Peyer's patch (tissue), 4 donors: ENCODE results near the gene RSL1D1. TPM values are rescaled to one million over a fixed set of nuclear protein-coding genes. Genes with fewer than 3 reads are reported as not detected.
"Not testable (repeated sequence)": the region's sequence is repeated elsewhere in the genome, so short reads cannot be mapped to it uniquely, and the experiment has no call there.

Source experiments
- DNase-seq, 3 donors: peaks; one replicate each; pipeline ENCODE4 v3.0.0-alpha.2; 2017 to 2019
- H3K27ac ChIP-seq, 4 donors: fragments of 200-600 bp; sonication (generic); one replicate each; pipeline ENCODE4 v1.5.1; 2016 to 2019
- H3K27me3 ChIP-seq, 2 donors: fragments of 200-600 bp; sonication (generic); one replicate each; pipeline ENCODE4 v1.5.1; 2019
- H3K36me3 ChIP-seq, 3 donors: fragments of 200-600 bp; sonication (generic); one replicate each; pipeline ENCODE4 v1.5.1; 2016 to 2019
- H3K4me1 ChIP-seq, 4 donors: fragments of 200-600 bp; sonication (generic); one replicate each; pipeline ENCODE4 v1.5.1; 2016 to 2019
- H3K4me3 ChIP-seq, 4 donors: fragments of 200-600 bp; sonication (generic); 1 replicate in 3 of 4; 2 replicates in 1 of 4; pipeline ENCODE4 v1.5.1; 2016 to 2019; ENCODE audit warnings: mild to moderate bottlenecking in 1 of 4
- H3K9me3 ChIP-seq, 4 donors: fragments of 200-600 bp; sonication (generic); one replicate each; pipeline ENCODE4 v1.5.1; 2016 to 2019; ENCODE audit warnings: mild to moderate bottlenecking in 1 of 4
- POLR2A ChIP-seq, 2 donors: fragments of 450-650 bp; IDR thresholded peaks; one replicate each; pipeline ENCODE4 v1.5.1; 2017; ENCODE audit warnings: antibody characterized with exemption in 2 of 2, mild to moderate bottlenecking in 2 of 2, moderate library complexity in 2 of 2
- total RNA-seq, 4 donors: library from RNA; depleted of rRNA; stranded (reverse); fragments of >200 nt; gene quantifications; one replicate each; pipeline ENCODE4 v1.1.0, GENCODE V29; 2016
- TF ChIP-seq, protein P1 (sequence below), 6 experiments: fragments of 450-650 bp in 4 of 6; fragments of 200-600 bp in 2 of 6; sonication (generic) in 1 of 6; IDR thresholded peaks; one replicate each; pipeline ENCODE4 v1.5.1; 2017 to 2019; ENCODE audit warnings: antibody characterized with exemption in 6 of 6, mild to moderate bottlenecking in 3 of 6, moderate library complexity in 1 of 6

The RSL1D1 gene
- total RNA-seq, 4 donors from 2014 or later: 45.2 to 83.2 (median 54.3) TPM

DNA sequence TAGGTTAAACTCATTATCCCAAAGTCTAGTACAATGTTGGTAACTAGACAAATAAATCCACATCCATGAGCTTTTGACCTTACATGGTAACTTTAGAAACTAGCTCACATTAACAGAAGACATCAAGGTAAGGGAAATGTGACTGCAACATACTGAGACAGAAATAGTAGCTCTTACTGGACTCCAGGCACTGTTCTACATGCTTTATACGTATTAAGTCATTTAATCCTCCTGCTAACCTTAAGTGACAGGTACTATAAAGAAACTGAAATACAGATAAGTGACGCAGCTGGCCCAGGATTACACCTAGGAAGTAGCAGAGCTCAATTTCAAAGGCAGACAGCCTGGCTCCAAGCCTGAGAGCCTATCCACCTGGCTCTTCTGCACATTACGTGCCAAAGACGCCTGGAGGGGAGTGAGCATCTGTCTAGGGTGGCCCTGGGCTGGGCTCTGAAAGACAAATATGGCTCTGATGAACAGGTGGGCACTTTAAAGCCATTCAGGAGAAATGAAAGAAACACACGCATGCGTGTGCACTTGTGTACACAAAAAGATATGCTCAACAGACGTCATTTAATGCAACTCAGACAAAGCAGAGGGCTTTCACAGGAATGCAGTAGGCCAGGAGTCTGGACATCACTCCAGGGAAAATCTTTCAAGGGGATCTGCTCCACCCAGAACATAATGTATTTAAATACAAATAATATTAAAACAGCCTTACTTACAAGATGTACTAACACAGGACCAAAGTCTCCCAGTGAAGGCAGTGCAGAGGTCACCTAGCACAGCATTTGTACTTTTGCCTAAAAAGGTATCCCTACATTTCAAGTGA is 58.7 kb downstream of the RSL1D1 start:
- peak overlapping the region in 1 of 4 donors; percentile 4 for H3K4me3 ChIP-seq
- TF ChIP-seq, protein P1, sequence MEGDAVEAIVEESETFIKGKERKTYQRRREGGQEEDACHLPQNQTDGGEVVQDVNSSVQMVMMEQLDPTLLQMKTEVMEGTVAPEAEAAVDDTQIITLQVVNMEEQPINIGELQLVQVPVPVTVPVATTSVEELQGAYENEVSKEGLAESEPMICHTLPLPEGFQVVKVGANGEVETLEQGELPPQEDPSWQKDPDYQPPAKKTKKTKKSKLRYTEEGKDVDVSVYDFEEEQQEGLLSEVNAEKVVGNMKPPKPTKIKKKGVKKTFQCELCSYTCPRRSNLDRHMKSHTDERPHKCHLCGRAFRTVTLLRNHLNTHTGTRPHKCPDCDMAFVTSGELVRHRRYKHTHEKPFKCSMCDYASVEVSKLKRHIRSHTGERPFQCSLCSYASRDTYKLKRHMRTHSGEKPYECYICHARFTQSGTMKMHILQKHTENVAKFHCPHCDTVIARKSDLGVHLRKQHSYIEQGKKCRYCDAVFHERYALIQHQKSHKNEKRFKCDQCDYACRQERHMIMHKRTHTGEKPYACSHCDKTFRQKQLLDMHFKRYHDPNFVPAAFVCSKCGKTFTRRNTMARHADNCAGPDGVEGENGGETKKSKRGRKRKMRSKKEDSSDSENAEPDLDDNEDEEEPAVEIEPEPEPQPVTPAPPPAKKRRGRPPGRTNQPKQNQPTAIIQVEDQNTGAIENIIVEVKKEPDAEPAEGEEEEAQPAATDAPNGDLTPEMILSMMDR (IDR thresholded peaks at IDR 0.05): no peak
- peak in 1 of 2 donors; percentile 38 for TF ChIP-seq POLR2A (IDR thresholded peaks at IDR 0.05)
- no peaks in the 10 kb centered on the region for H3K9me3 ChIP-seq
- H3K36me3 ChIP-seq: peaks cover 0 to 3% (median 0%) of the 10 kb centered on the region in 3 donors
- peaks cover 3 to 63% (median 11%) of the 10 kb centered on the region in 4 donors for H3K4me1 ChIP-seq
- H3K27ac ChIP-seq: peak overlapping the region in 3 of 4 donors; percentile 14 to 75 (median 70)
- H3K27me3 ChIP-seq: no peaks in the 10 kb centered on the region
- peak in 2 of 3 donors; percentile 65 to 75 for DNase-seq

DNA sequence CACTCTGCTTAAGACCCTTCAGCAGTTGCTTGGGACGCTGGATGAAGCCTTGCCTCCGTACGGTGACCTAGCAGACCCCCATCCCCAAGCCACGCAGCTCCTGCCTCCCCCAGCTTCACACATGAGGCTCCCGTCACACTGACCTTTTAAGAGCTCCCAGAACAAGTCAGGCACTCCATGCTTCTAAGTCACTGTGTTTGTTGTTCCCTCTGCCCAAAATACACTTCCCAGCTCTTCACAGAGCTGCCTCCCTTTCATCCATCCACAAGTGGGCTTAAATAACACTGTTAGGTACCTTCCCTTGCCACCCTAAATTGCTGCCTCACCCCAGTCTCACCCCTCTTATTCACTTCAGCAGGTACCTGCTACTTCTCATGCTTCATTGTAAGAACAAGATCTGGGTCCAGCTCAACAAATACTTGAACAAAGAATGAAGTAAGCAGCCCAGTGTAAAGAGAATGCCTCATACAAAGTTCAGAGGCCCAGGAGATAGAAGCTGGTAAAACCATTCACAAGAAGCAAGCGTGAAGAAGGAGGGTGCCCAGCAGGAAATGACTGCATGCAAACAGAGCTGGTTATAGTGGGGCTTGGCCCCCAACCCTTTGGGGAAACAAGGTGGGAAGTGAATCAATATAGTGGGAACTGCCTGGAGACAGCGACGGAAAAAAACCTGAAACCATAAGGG is 60.1 kb downstream of the RSL1D1 start:
- peaks cover 3 to 64% (median 11%) of the 10 kb centered on the region in 4 donors for H3K4me1 ChIP-seq

DNA sequence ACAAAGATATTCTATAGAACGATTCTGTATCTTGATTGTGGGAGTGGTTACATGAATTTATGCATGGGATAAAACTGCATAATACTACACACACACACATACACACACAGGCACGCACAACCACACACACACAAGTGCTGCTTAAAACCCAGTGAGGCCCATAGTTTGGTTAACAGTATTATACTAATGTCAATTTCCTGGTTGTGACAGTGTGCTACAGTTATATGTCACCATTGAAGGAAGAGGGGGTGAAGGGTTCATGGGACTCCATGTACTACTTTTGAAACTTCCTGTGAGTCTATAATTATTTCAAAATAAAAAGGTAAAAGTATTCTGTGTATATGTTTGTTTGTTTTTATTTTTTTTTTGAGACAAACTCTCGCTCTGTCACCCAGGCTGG is 62.4 kb downstream of the RSL1D1 start:
- DNase-seq: peak in 1 of 3 donors; percentile 10
- peaks cover 0 to 61% (median 8%) of the 10 kb centered on the region in 4 donors for H3K4me1 ChIP-seq
- TF ChIP-seq, protein P1 (IDR thresholded peaks at IDR 0.05): no peak
- TF ChIP-seq POLR2A (IDR thresholded peaks at IDR 0.05): no peak
- no peak overlapping the region for H3K27ac ChIP-seq
- H3K27me3 ChIP-seq: no peaks in the 10 kb centered on the region
- H3K9me3 ChIP-seq: no peaks in the 10 kb centered on the region
- H3K4me3 ChIP-seq: no peak overlapping the region
- peaks cover 0 to 3% (median 0%) of the 10 kb centered on the region in 3 donors for H3K36me3 ChIP-seq

More for the DNA sequence above, 60.1 kb downstream of the RSL1D1 start:
- H3K9me3 ChIP-seq: no peaks in the 10 kb centered on the region
- H3K4me3 ChIP-seq: no peak overlapping the region
- DNase-seq: no peak
- TF ChIP-seq POLR2A (IDR thresholded peaks at IDR 0.05): no peak
- TF ChIP-seq, protein P1 (IDR thresholded peaks at IDR 0.05): no peak
- no peaks in the 10 kb centered on the region for H3K27me3 ChIP-seq
- H3K27ac ChIP-seq: peak overlapping the region in 1 of 4 donors; percentile 70
- H3K36me3 ChIP-seq: peaks cover 0 to 3% (median 0%) of the 10 kb centered on the region in 3 donors

DNA sequence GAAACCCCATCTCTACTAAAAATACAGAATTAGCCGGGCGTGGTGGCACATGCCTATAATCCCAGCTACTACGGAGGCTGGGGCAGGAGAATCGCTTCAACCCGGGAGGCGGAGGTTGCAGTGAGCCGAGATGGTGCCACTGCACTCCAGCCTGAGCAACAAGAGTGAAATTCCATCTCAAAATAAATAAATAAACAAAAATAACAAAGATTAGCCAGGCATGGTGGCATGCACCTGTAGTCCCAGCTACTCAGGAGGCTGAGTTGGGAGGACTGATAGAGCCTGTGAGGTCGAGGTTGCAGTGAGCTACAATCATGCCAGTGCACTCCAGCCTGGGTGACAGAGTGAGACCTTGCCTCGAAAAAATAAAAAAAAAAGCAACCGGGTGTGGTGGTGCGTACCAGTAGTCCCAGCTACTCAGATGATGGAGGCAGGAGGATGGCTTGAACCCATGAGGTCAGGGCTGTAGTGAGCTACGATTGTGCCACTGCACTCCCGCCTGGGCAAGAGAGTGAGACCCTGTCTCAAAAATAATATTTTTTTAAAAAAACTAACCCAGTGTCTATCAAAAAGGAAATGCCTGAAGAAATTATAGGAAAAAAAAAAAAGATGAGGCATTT is 66.3 kb downstream of the RSL1D1 start:
- H3K27me3 ChIP-seq, H3K4me3 ChIP-seq, DNase-seq, H3K9me3 ChIP-seq, H3K36me3 ChIP-seq: not testable (repeated sequence)
- H3K4me1 ChIP-seq: peaks cover 0 to 64% (median 17%) of the 10 kb centered on the region in 4 donors
- peak overlapping the region in 2 of 4 donors; percentile 83 for H3K27ac ChIP-seq

DNA sequence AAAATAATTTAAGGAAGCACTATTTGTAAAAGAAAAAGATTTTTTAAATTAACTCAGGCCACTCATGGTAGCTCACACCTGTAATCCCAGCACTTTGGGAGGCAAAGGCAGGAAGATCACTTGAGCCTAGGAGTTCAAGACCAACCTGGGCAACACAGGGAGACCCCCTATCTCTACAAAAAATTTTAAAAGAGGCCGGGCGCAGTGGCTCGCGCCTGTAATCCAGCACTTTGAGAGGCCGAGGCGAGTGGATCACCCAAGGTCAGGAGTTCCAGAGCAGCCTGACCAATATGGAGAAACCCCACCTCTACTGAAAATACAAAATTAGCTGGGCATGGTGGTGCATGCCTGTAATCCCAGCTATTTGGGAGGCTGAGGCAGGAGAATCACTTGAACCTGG is 67.0 kb downstream of the RSL1D1 start:
- peaks cover 0 to 63% (median 17%) of the 10 kb centered on the region in 4 donors for H3K4me1 ChIP-seq
- not testable (repeated sequence) for H3K27me3 ChIP-seq, DNase-seq, H3K4me3 ChIP-seq, H3K9me3 ChIP-seq, H3K36me3 ChIP-seq
- H3K27ac ChIP-seq: peak overlapping the region in 3 of 4 donors; percentile 81 to 83 (median 83)

DNA sequence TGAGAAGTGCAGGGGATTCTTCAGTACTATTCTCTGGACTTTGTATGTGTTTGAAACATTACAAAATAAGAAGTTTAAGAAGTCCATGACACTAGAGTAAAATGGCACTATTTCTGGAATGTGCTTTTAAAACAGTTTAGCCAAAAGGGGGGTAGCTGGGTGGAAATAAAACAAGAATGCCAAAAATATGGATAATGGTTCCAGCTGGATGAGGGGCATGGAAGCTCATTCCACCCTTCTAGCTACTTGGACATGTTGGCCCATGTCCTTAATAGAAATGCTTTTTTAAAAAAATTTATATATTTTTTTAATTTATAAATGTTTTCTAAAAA is 67.3 kb downstream of the RSL1D1 start:
- H3K4me3 ChIP-seq: no peak overlapping the region
- TF ChIP-seq, protein P1 (IDR thresholded peaks at IDR 0.05): no peak
- no peak for TF ChIP-seq POLR2A (IDR thresholded peaks at IDR 0.05)
- H3K4me1 ChIP-seq: peaks cover 0 to 60% (median 17%) of the 10 kb centered on the region in 4 donors

More for the DNA sequence above, 67.3 kb downstream of the RSL1D1 start:
- Histone ChIP-seq H3K36me3 (peaks cover 0 to 6% (median 0%) of the 10 kb centered on the region in 3 donors), H3K9me3 (no peaks in the 10 kb centered on the region), H3K27ac (peak overlapping the region; percentile 81 to 94 (median 83)), H3K27me3 (no peaks in the 10 kb centered on the region)
- no peak for DNase-seq

Other genes with a start within 250 kb of the RSL1D1 start
- 1 to 10 TPM; 4.2 to 5.0 (median 4.5) TPM for gene SNN, start 183.1 kb downstream of the RSL1D1 start, total RNA-seq
- 10 to 100 TPM; 69.3 to 89.4 (median 76.9) TPM for gene TXNDC11, start 108.7 kb downstream of the RSL1D1 start, total RNA-seq
- gene ZC3H7A, start 54.3 kb downstream of the RSL1D1 start, total RNA-seq: 100 to 1,000 TPM in 1 of 4 donors, 10 to 100 TPM in 3; 54.9 to 122 (median 72.5) TPM
- gene GSPT1, start 64.4 kb upstream of the RSL1D1 start, total RNA-seq: 10 to 100 TPM; 29.1 to 60.2 (median 36.0) TPM
- gene NPIPB2, start 90.5 kb upstream of the RSL1D1 start, total RNA-seq: 10 to 100 TPM in 3 of 4 donors, 1 to 10 TPM in 1; 4.7 to 48.8 (median 16.7) TPM
- gene TNFRSF17, start 113.7 kb upstream of the RSL1D1 start, total RNA-seq: not detected
- 100 to 1,000 TPM in 1 of 4 donors, 10 to 100 TPM in 3; 12.0 to 106 (median 26.9) TPM for gene SNX29, start 125.2 kb upstream of the RSL1D1 start, total RNA-seq